Vagina (tissue), 2 donors: ENCODE results near the gene PACSIN1.

Source experiments
- POLR2A ChIP-seq, 2 donors: fragments of 450-650 bp; IDR thresholded peaks; one replicate each; pipeline ENCODE4 v1.6.1; 2017; ENCODE audit warnings: antibody characterized with exemption in 2 of 2, mild to moderate bottlenecking in 2 of 2, moderate library complexity in 2 of 2
- POLR2AphosphoS5 ChIP-seq, 2 donors: sonication (generic); formaldehyde crosslinking; IDR thresholded peaks; one replicate each; pipeline ENCODE4 v1.9.0; 2017; ENCODE audit warnings: antibody characterized with exemption in 2 of 2, mild to moderate bottlenecking in 2 of 2, low read depth in 1 of 2; ENCODE audit not compliant: insufficient read depth in 1 of 2

- TF ChIP-seq POLR2A (IDR thresholded peaks at IDR 0.05) (no peak), POLR2AphosphoS5 (IDR thresholded peaks at IDR 0.05; ENCODE audit: insufficient read depth in 1 of 2, low read depth in 1 of 2) (no peak)
Measured at GRCh38 chr6:34520645-34521462, 55.0 kb downstream of the PACSIN1 start.
